Transverse colon (tissue), 4 donors: Measurements from ENCODE around the gene RTF1. TPM values are rescaled to one million over a fixed set of nuclear protein-coding genes. Genes with fewer than 3 reads are reported as not detected.
"Not testable (repeated sequence)": the region's sequence is repeated elsewhere in the genome, so short reads cannot be mapped to it uniquely, and the experiment has no call there.

ENCODE experiments used
- DNase-seq: peaks from one replicate; pipeline ENCODE4 v3.0.0-alpha.2; 2019
- H3K27ac ChIP-seq, 4 donors: fragments of 200-600 bp; sonication (generic); 2 replicates each; pipeline ENCODE4 v1.5.1; 2016 to 2018; ENCODE audit warnings: inconsistent platforms in 4 of 4
- H3K27me3 ChIP-seq: fragments of 200-600 bp; sonication (generic); 2 replicates; pipeline ENCODE4 v1.5.1; 2017; ENCODE audit warnings: inconsistent platforms
- H3K36me3 ChIP-seq, 4 donors: fragments of 200-600 bp; sonication (generic); 2 replicates each; pipeline ENCODE4 v1.5.1; 2017 to 2019; ENCODE audit warnings: inconsistent platforms in 4 of 4
- H3K4me1 ChIP-seq, 4 donors: fragments of 200-600 bp; sonication (generic); 2 replicates each; pipeline ENCODE4 v1.5.1; 2017 to 2020; ENCODE audit warnings: inconsistent platforms in 4 of 4
- H3K4me3 ChIP-seq, 4 donors: fragments of 200-600 bp; sonication (generic); 1 replicate in 1 of 4; 2 replicates in 3 of 4; pipeline versions ENCODE4 v1.5.1 to v1.6.1; 2017 to 2019; ENCODE audit warnings: inconsistent platforms in 4 of 4
- H3K9me3 ChIP-seq, 2 donors: fragments of 200-600 bp; sonication (generic); 2 replicates each; pipeline ENCODE4 v1.5.1; 2017 to 2019; ENCODE audit warnings: inconsistent platforms in 2 of 2
- EP300 ChIP-seq: sonication (generic); formaldehyde crosslinking; IDR thresholded peaks from one replicate; pipeline ENCODE4 v1.6.1; 2017; ENCODE audit warnings: antibody characterized with exemption, low read depth
- POLR2A ChIP-seq: fragments of 450-650 bp; IDR thresholded peaks from one replicate; pipeline ENCODE4 v1.6.1; 2016; ENCODE audit warnings: antibody characterized with exemption, mild to moderate bottlenecking, moderate library complexity
- POLR2AphosphoS5 ChIP-seq, 3 donors: sonication (generic); formaldehyde crosslinking; IDR thresholded peaks; one replicate each; pipeline ENCODE4 v1.6.1; 2016; ENCODE audit warnings: antibody characterized with exemption in 3 of 3
- WGBS, 2 donors: methylation state at CpG; one replicate each; pipeline ENCODE4 v1.1.5; 2018; ENCODE audit warnings: low coverage in 1 of 2; 5-methylcytosine and 5-hydroxymethylcytosine counted together
- in situ Hi-C, 4 donors: fragments of 200-750 bp; cut with MboI; loops; one replicate each; pipeline versions ENCODE4 v1.15.0 to v1.15.1; 2017; ENCODE audit warnings: low sequenced_read_pairs in 3 of 4, low pct_ligation_motif_present in 1 of 4, low pct_unique_long_range_greater_than_20kb in 1 of 4
- intact Hi-C: fragments of 100-400 bp; cut with DNase I; formaldehyde crosslinking; loops from one replicate; pipeline ENCODE4 v1.15.1; 2023; ENCODE audit warnings: low total_unique reads
- total RNA-seq, 4 donors: library from RNA; depleted of rRNA; stranded (reverse); fragments of >200 nt; gene quantifications; one replicate each; pipeline ENCODE4 v1.1.0, GENCODE V29; 2016
- TF ChIP-seq, protein P1 (sequence below), 5 experiments: fragments of 200-600 bp in 3 of 5; fragments of 450-650 bp in 2 of 5; sonication (generic) in 3 of 5; IDR thresholded peaks; 1 replicate in 2 of 5; 2 replicates in 3 of 5; pipeline ENCODE4 v1.5.1; 2016 to 2017; ENCODE audit warnings: antibody characterized with exemption in 5 of 5, inconsistent platforms in 3 of 5, mild to moderate bottlenecking in 2 of 5, moderate library complexity in 1 of 5

RTF1 gene
- total RNA-seq, 4 donors from 2014 or later: 10.7 to 23.2 (median 17.6) TPM

GRCh38 chr15:41424809-41425208 is 7.9 kb downstream of the RTF1 start:
- Histone ChIP-seq H3K4me1 (peaks cover 0 to 18% (median 13%) of the 10 kb centered on the region in 4 donors), H3K9me3 (no peaks in the 10 kb centered on the region), H3K36me3 (no peaks in the 10 kb centered on the region), H3K27me3 (no peaks in the 10 kb centered on the region), H3K27ac (no peak overlapping the region), H3K4me3 (no peak overlapping the region)
- in situ Hi-C loops: loop anchor here in 1 of 4 donors (25.0 kb wide), 1 partner anchor 112 kb away; the partner anchor contains the start of gene RPAP1
- 88 to 95% methylated on average over 9 to 14 of the region's 14 CpGs for WGBS, 2 donors
- TF ChIP-seq POLR2A (no peak), POLR2AphosphoS5 (IDR thresholded peaks at IDR 0.05) (no peak), EP300 (no peak)
- TF ChIP-seq, protein P1, sequence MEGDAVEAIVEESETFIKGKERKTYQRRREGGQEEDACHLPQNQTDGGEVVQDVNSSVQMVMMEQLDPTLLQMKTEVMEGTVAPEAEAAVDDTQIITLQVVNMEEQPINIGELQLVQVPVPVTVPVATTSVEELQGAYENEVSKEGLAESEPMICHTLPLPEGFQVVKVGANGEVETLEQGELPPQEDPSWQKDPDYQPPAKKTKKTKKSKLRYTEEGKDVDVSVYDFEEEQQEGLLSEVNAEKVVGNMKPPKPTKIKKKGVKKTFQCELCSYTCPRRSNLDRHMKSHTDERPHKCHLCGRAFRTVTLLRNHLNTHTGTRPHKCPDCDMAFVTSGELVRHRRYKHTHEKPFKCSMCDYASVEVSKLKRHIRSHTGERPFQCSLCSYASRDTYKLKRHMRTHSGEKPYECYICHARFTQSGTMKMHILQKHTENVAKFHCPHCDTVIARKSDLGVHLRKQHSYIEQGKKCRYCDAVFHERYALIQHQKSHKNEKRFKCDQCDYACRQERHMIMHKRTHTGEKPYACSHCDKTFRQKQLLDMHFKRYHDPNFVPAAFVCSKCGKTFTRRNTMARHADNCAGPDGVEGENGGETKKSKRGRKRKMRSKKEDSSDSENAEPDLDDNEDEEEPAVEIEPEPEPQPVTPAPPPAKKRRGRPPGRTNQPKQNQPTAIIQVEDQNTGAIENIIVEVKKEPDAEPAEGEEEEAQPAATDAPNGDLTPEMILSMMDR (IDR thresholded peaks at IDR 0.05): no peak
- intact Hi-C loops: loop anchor here (5.0 kb wide), 1 partner anchor 308 kb away; the partner anchor contains the start of gene INO80
- no peak for DNase-seq

DNA sequence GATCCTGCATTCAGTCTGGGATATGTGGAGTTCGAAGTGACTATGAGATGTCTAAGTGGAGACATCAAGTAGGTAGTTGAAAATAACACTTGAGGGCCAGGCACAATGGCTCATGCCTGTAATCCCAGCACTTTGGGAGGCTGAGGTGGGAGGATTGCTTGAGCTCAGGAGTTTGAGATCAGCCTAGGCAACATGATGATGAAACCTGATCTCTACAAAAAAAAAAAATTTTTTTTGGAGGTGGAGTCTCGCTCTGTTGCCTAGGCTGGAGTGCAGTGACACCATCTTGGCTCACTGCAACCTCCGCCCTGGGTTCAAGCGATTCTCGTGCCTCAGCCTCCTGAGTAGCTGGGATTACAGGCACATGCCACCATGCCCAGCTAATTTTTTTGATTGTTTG is 9.0 kb downstream of the RTF1 start:
- intact Hi-C loops, H3K9me3 ChIP-seq, H3K27ac ChIP-seq, H3K4me3 ChIP-seq, DNase-seq, H3K36me3 ChIP-seq, H3K27me3 ChIP-seq: not testable (repeated sequence)
- WGBS, 2 donors: 90 to 98% methylated on average over 3 to 5 of the region's 5 CpGs
- in situ Hi-C loops: loop anchor here in 1 of 4 donors (25.0 kb wide), 1 partner anchor 111 kb away; the partner anchor contains the start of gene RPAP1
- peaks cover 0 to 15% (median 13%) of the 10 kb centered on the region in 4 donors for H3K4me1 ChIP-seq

- 46 to 53% methylated on average over 7 to 10 of the region's 10 CpGs for WGBS, 2 donors
- Histone ChIP-seq H3K36me3 (no peaks in the 10 kb centered on the region), H3K27me3 (no peaks in the 10 kb centered on the region), H3K27ac (peak overlapping the region; percentile 26 to 38 (median 28)), H3K4me1 (peaks cover 0 to 13% (median 10%) of the 10 kb centered on the region in 4 donors), H3K4me3 (no peak overlapping the region), H3K9me3 (no peaks in the 10 kb centered on the region)
- in situ Hi-C loops: loop anchor here in 1 of 4 donors (25.0 kb wide), 1 partner anchor 108 kb away; the partner anchor contains the start of gene RPAP1
- intact Hi-C loops: no loop called here
- peak; percentile 21 for DNase-seq
- TF ChIP-seq, protein P1 (IDR thresholded peaks at IDR 0.05): no peak
- no peak for TF ChIP-seq EP300
- no peak for TF ChIP-seq POLR2A
- no peak for TF ChIP-seq POLR2AphosphoS5 (IDR thresholded peaks at IDR 0.05)
These were observed 12.4 kb downstream of the RTF1 start for GRCh38 chr15:41429003-41429890.

DNA sequence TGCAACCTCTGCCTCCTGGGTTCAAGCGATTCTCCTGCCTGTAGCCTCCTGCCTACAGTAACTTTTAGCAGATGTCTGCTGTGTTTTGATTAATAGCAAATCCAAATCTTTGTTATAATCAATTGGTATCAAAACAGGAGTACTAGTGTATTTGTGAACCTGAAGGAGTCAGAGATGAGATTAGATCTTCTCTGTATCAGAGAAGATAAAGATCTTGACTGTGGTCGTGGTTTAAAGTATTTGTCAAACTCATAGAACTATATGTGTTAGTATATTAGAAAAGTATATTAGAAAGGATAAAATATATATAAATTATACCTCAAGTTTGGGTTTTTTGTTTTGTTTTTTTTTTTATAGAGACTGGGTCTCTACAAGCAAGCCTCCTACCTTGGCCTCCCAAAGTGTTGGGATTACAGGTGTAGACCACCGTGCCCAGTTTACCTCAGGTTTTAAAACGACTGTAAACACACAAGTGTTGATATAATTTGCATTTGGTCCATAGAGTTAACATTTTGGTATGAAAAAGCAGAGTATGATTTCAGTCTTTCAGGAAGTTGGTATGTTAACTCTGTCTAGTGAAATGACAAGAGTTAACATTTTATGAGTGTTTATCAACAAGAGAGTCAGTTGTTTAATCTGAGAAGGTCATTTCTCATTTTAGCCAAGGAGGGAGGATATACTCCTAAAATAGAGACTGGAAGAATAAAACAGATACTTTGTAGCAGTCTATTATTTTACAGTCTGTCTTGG is 18.3 kb downstream of the RTF1 start:
- no peaks in the 10 kb centered on the region for H3K27me3 ChIP-seq
- in situ Hi-C loops: loop anchor here in 1 of 4 donors (25.0 kb wide), 1 partner anchor 102 kb away; the partner anchor contains the start of gene RPAP1
- intact Hi-C loops: no loop called here
- no peak overlapping the region for H3K27ac ChIP-seq
- H3K9me3 ChIP-seq: no peaks in the 10 kb centered on the region
- 66 to 72% methylated on average over 4 of the region's 4 CpGs for WGBS, 2 donors
- H3K4me1 ChIP-seq: no peaks in the 10 kb centered on the region
- TF ChIP-seq EP300: no peak
- no peak for TF ChIP-seq POLR2A
- no peak for TF ChIP-seq POLR2AphosphoS5 (IDR thresholded peaks at IDR 0.05)
- TF ChIP-seq, protein P1 (IDR thresholded peaks at IDR 0.05): no peak
- H3K36me3 ChIP-seq: peaks cover 0 to 11% (median 4%) of the 10 kb centered on the region in 4 donors
- H3K4me3 ChIP-seq: no peak overlapping the region
- DNase-seq: no peak
